Stimulated activated CD4-positive, alpha-beta T cell treated with anti-CD3 and anti-CD28 coated beads, Interleukin-1b, Interleukin-23, amount 100 ng/mL, for 24 hours (primary cell): ENCODE measurements around the gene DNASE1L3.

Source experiments
- DNase-seq, 4 experiments: peaks; one replicate each; pipeline ENCODE4 v3.0.0-alpha.2; 2020; ENCODE audit warnings: low read depth in 4 of 4, low spot score in 1 of 4

DNASE1L3 gene

GRCh38 chr3:58180099-58180880 lies 30.5 kb downstream of the DNASE1L3 start:
- DNase-seq = no peak

- no peak for DNase-seq
These were observed 31.3 kb downstream of the DNASE1L3 start for GRCh38 chr3:58179235-58180098.

GRCh38 chr3:58178528-58179234 lies 32.1 kb downstream of the DNASE1L3 start:
- no peak for DNase-seq

GRCh38 chr3:58177747-58178527 lies 32.8 kb downstream of the DNASE1L3 start:
- DNase-seq = peak; percentile 86 to 92 (median 86)

- DNase-seq = no peak
These were observed 33.8 kb downstream of the DNASE1L3 start for GRCh38 chr3:58176827-58177489.

- no peak for DNase-seq
These were observed 34.6 kb downstream of the DNASE1L3 start for GRCh38 chr3:58176185-58176530.

GRCh38 chr3:58175437-58176184 lies 35.2 kb downstream of the DNASE1L3 start:
- DNase-seq = no peak

- DNase-seq = no peak
These were observed 35.7 kb downstream of the DNASE1L3 start for GRCh38 chr3:58175187-58175436.

- no peak for DNase-seq
These were observed 36.9 kb downstream of the DNASE1L3 start for GRCh38 chr3:58173669-58174398.

GRCh38 chr3:58173029-58173668 lies 37.6 kb downstream of the DNASE1L3 start:
- DNase-seq = no peak

- DNase-seq = no peak
These were observed 39.6 kb downstream of the DNASE1L3 start for GRCh38 chr3:58171126-58171525.

- DNase-seq = no peak
These were observed 40.4 kb downstream of the DNASE1L3 start for GRCh38 chr3:58170376-58170775.

- no peak for DNase-seq
These were observed 41.4 kb downstream of the DNASE1L3 start for GRCh38 chr3:58169371-58169770.

- no peak for DNase-seq
These were observed 42.3 kb downstream of the DNASE1L3 start for GRCh38 chr3:58168498-58168897.

- DNase-seq = peak in 3 of 4 experiments; percentile 37 to 50 (median 48)
These were observed 43.1 kb downstream of the DNASE1L3 start for GRCh38 chr3:58167431-58168351.

GRCh38 chr3:58164906-58165821 lies 45.6 kb downstream of the DNASE1L3 start:
- DNase-seq = no peak
